ENCODE data around the gene UCHL3. TPM values are rescaled to one million over a fixed set of nuclear protein-coding genes. Genes with fewer than 3 reads are reported as not detected.

Gene UCHL3
- total and polyA plus RNA-seq, 2 of the 8 experiments (the other 6 are each of a cell fraction or from before 2014, with no cell fraction given): 33.0 to 61.1 TPM

DNA sequence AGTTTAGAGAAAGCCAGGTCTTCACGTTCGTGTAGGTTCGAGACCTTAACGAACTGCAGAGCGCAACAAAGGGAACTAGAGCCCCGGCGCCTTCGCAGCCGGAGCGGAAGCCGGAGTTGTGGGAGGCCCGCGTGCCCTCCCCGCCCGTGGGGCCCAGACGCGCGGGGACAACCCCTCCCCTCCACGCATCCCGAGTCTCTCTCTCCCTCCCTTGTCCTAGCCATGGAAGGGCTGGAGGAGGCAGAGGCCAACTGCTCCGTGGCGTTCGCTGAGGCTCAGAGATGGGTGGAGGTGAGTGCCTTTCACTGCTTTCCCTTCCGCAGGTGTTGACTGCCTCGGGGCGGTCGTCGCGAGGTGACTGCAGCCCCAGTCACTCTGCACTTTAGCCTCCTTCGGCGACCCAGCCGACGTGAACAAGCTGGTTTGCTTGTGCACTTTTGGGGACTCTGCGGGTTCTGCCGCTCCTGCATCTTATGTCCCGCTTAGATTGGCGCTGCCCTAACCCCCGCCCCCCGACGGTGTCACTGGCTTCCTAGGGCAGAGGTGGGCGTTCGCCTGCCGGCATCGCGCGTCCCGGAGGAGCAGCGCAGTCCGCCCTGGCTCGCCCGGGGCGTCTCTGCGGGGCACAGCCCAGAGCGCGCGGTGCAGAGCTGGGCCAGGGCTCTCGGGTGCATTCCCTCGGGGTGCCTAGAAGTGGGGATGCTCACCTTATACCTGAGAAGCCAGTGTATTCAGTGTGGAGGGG is 87.0 kb downstream of the UCHL3 start:
- Histone ChIP-seq H2BK12ac (ENCODE audit: low read depth, low read length) (peak overlapping the region; percentile 63; the same call in 1 of the 2 replicates), H3K23ac (ENCODE audit: insufficient read length) (no peak overlapping the region), H4K20me1 (replicated peaks in 1 of 2; ENCODE audit: control insufficient read depth in 1 of 2, insufficient read depth in 2 of 2, low read length in 2 of 2) (no peaks in the 10 kb centered on the region), H3K79me1 (ENCODE audit: low read depth, low read length) (no peaks in the 10 kb centered on the region), H3K4ac (replicated peaks; ENCODE audit: insufficient read length, low read depth, low read length) (peak overlapping the region; percentile 94), H3K79me2 (ENCODE audit: control insufficient read depth in 1 of 2, insufficient read depth in 2 of 2, low read length in 2 of 2) (no peaks in the 10 kb centered on the region), H3K23me2 (ENCODE audit: low read depth, low read length) (peaks cover 16% of the 10 kb centered on the region; the same call in 1 of the 2 replicates), H2BK5ac (ENCODE audit: low read depth, low read length) (no peak overlapping the region; the same call in 1 of the 2 replicates), H3K9me3 (ENCODE audit: insufficient read depth in 2 of 2, low read depth in 1 of 2, low read length in 1 of 2) (no peaks in the 10 kb centered on the region), H3K4me2 (ENCODE audit: insufficient read depth in 1 of 2, low read depth in 2 of 2, low read length in 2 of 2) (peak overlapping the region; percentile 84 to 88), H2BK15ac (ENCODE audit: low read length) (peak overlapping the region; percentile 96; the same call in 1 of the 2 replicates), H3K14ac (ENCODE audit: insufficient read length) (no peak overlapping the region), H2AK5ac (ENCODE audit: low read depth, low read length) (no peak overlapping the region), H4K91ac (replicated peaks; ENCODE audit: insufficient read length, low read length) (peak overlapping the region; percentile 90), H3K36me3 (ENCODE audit: control insufficient read depth in 2 of 4, insufficient read depth in 4 of 4, low read length in 3 of 4) (no peaks in the 10 kb centered on the region), H2BK120ac (replicated peaks; ENCODE audit: low read depth, low read length) (no peak overlapping the region), H3K4me3 (ENCODE audit: extremely low read depth in 1 of 4, insufficient read depth in 2 of 4, low read depth in 3 of 4, low read length in 4 of 4) (peak overlapping the region; percentile 61 to 84 (median 70)), H2BK20ac (ENCODE audit: low read length) (no peak overlapping the region; the same call in 1 of the 2 replicates), H3K4me1 (replicated peaks in 1 of 4; ENCODE audit: control insufficient read depth in 3 of 4, insufficient read depth in 4 of 4, low read length in 3 of 4) (peaks cover 3 to 13% (median 7%) of the 10 kb centered on the region in 4 experiments), H3K27ac (ENCODE audit: low read depth, low read length) (no peak overlapping the region), H4K5ac (ENCODE audit: insufficient read length, low read depth, low read length) (no peak overlapping the region), H3K9ac (replicated peaks in 1 of 4; ENCODE audit: extremely low read depth in 1 of 4, low read depth in 3 of 4, low read length in 3 of 4) (peak overlapping the region; percentile 39 to 56 (median 49)), H3K27me3 (replicated peaks in 1 of 4; ENCODE audit: control insufficient read depth in 3 of 4, extremely low read depth in 1 of 4, insufficient read depth in 3 of 4, low read length in 3 of 4) (peaks cover 4 to 30% (median 16%) of the 10 kb centered on the region in 4 experiments), H3K56ac (replicated peaks; ENCODE audit: insufficient read length, low read depth, low read length) (no peak overlapping the region), H3K18ac (ENCODE audit: extremely low read depth, low read length) (peak overlapping the region; percentile 80; the same call in 1 of the 2 replicates), H4K8ac (ENCODE audit: extremely low read depth, insufficient read depth, low read length) (0 out of 2 replicates have a peak overlapping the region, but pooled peaks have one; percentile 72), H2AFZ (ENCODE audit: low read length) (peak overlapping the region; percentile 97)
- POLR2A ChIA-PET (ENCODE audit: partially characterized antibody): interaction anchor here (1.0 to 1.6 kb wide), 2 partner anchors 10 to 25 kb away, joined by 3 to 5 read pairs; no protein-coding TSS in a partner anchor
- CTCF ChIA-PET (ENCODE audit: partially characterized antibody): interaction anchor here (1.0 to 2.5 kb wide), 2 partner anchors 38 to 59 kb away, joined by 4 to 7 read pairs; no protein-coding TSS in a partner anchor
- FAIRE-seq: no peak
- peak in 1 of 2 experiments; percentile 76 for DNase-seq (ENCODE audit: low read depth in 1 of 2, low spot score in 2 of 2)
- WGBS, 2 experiments (ENCODE audit: extremely low coverage in 1 of 2, insufficient coverage in 1 of 2, insufficient read length in 1 of 2, insufficient replicate concordance in 2 of 2, low coverage in 1 of 2, low lambda C conversion rate in 2 of 2, missing lambda C conversion rate in 1 of 2): 2% methylated on average over 38 of the region's 58 CpGs; no CpG with 5 or more reads in 1 of the 2 experiments
- TF ChIP-seq BACH1 (IDR thresholded peaks at IDR 0.05; ENCODE audit: low read length) (peak; percentile 67), YY1 (IDR thresholded peaks at IDR 0.05; ENCODE audit: low read depth, low read length) (no peak), TAF1 (IDR thresholded peaks at IDR 0.05; ENCODE audit: low read depth, low read length) (peak; percentile 41; the same call in 1 of the 2 replicates), EZH2 (IDR thresholded peaks at IDR 0.05; ENCODE audit: low read depth, low read length, severe bottlenecking) (no peak), KDM5A (IDR thresholded peaks at IDR 0.05; ENCODE audit: low read length) (no peak), CTBP2 (IDR thresholded peaks at IDR 0.05; ENCODE audit: borderline replicate concordance, insufficient read depth, insufficient read length, low read length) (no peak), EGR1 (IDR thresholded peaks at IDR 0.05; ENCODE audit: borderline replicate concordance, low read depth, low read length) (peak; percentile 12; the same call in 1 of the 2 replicates)
- TF ChIP-seq, protein P1, sequence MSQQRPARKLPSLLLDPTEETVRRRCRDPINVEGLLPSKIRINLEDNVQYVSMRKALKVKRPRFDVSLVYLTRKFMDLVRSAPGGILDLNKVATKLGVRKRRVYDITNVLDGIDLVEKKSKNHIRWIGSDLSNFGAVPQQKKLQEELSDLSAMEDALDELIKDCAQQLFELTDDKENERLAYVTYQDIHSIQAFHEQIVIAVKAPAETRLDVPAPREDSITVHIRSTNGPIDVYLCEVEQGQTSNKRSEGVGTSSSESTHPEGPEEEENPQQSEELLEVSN (IDR thresholded peaks at IDR 0.05): peak; percentile 55
- TF ChIP-seq, protein P2, sequence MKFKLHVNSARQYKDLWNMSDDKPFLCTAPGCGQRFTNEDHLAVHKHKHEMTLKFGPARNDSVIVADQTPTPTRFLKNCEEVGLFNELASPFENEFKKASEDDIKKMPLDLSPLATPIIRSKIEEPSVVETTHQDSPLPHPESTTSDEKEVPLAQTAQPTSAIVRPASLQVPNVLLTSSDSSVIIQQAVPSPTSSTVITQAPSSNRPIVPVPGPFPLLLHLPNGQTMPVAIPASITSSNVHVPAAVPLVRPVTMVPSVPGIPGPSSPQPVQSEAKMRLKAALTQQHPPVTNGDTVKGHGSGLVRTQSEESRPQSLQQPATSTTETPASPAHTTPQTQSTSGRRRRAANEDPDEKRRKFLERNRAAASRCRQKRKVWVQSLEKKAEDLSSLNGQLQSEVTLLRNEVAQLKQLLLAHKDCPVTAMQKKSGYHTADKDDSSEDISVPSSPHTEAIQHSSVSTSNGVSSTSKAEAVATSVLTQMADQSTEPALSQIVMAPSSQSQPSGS (IDR thresholded peaks at IDR 0.05; ENCODE audit: low read length): no peak

Measured in H1 (cell line).